NB4 (cell line): ENCODE data around the gene CXXC5.

Experiments used
- CTCF ChIP-seq: IDR thresholded peaks from one replicate; pipeline ENCODE4 v1.5.1; 2012; ENCODE audit warnings: low read depth, low read length
- MAX ChIP-seq: IDR thresholded peaks from 2 replicates; pipeline ENCODE4 v1.6.1; 2011; ENCODE audit warnings: low read depth, low read length
- MYC ChIP-seq: IDR thresholded peaks from 2 replicates; pipeline ENCODE4 v1.6.1; 2011; ENCODE audit warnings: low read depth, low read length
- POLR2A ChIP-seq: IDR thresholded peaks from 2 replicates; pipeline ENCODE4 v1.6.1; 2011; ENCODE audit warnings: mild to moderate bottlenecking; ENCODE audit not compliant: insufficient read length; ENCODE audit errors: extremely low read depth

GRCh38 chr5:139675825-139676224, 27.7 kb downstream of the CXXC5 start:
- TF ChIP-seq CTCF, result no peak
- TF ChIP-seq POLR2A, result no peak
- TF ChIP-seq MAX, result no peak
- TF ChIP-seq MYC, result no peak
